Skin epidermis (tissue), 12 donors: ENCODE data around the gene NTHL1.

ENCODE experiments used
- H3K27ac ChIP-seq, 21 experiments: fragments of 200-600 bp; sonication (generic) in 11 of 21; one replicate each; pipeline ENCODE4 v1.5.0; 2020; ENCODE audit warnings: mild to moderate bottlenecking in 3 of 21, inconsistent platforms in 2 of 21, moderate library complexity in 2 of 21
- H3K4me3 ChIP-seq, 7 experiments: fragments of 200-600 bp; sonication (generic) in 2 of 7; one replicate each; pipeline ENCODE4 v1.5.0; 2020; ENCODE audit warnings: inconsistent platforms in 2 of 7, mild to moderate bottlenecking in 2 of 7, moderate library complexity in 1 of 7

Gene NTHL1

DNA sequence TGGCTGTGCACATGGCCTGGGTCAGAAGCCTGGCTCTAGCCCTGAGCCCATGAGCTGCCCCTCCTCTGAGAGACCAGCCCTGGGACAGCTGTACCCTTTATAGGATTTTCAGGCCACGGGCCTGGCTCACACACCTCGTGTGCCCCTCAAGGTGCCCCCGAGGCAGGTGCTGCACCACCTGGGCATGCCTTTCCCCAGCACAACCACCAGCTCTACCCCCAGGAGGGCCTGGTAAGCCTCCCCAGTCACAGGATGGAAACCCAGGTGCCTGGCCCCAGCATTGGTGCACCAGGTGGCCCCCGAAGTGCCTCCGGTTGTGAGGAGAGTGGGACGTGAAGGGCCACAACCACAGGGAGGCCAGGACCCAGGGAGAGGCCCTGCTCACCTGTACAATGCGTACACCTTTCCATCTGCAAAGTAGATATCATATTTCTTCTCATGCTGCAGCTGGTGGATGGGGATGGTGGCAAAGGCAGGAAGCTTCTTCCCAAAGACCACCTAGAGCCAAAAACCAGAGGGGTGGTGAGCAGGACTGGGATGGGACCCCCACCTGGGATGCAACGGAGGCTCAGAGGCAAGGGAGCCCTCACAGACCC, 44.3 kb downstream of the NTHL1 start:
- Histone ChIP-seq H3K27ac (peak overlapping the region in 1 of 21 experiments; percentile 37), H3K4me3 (no peak overlapping the region)

DNA sequence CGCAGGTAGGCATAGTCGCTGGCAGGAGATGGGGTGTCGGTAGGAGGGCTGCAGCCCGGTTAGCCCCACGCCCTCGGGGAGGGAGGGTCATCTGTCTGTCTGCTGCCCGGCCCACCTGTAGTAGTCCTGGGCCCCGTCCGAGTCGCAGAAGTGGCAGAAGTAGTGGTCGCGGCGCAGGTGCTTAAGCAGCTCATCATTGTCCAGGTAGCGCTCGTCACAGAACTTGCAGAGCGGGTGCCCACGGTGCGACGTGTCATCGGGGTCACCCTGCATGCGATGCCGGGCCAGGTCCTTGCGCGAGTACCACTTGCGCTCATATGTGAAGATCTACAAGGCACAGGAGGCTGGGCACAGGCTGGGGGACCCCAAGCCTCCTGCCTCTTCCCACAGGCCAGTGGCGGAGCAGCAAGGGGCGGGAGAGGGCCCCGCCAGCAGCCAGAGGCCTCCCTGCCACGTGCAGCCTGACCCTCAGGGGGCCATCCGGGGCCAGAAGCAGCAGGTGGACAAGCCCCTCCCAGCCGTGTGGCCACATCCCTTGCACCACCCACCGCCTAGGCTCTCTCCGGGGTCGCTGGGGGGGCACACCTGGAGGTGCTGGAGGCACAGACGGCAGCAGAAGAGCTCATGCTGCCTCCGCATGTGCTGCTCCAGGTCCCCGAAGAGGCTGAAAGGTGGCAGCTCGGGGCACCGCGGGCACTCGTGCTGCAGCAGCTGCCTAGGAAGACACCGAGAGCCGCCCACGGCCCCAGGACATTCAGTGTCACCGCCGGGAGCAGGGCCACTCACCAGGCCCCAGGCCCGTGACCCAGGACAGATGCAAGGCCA, 45.0 kb downstream of the NTHL1 start:
- H3K4me3 ChIP-seq = no peak overlapping the region
- no peak overlapping the region for H3K27ac ChIP-seq

GRCh38 chr16:2001456-2002355, 45.9 kb downstream of the NTHL1 start:
- H3K27ac ChIP-seq = no peak overlapping the region
- H3K4me3 ChIP-seq = no peak overlapping the region

GRCh38 chr16:2001035-2001434, 46.6 kb downstream of the NTHL1 start:
- H3K27ac ChIP-seq = no peak overlapping the region
- no peak overlapping the region for H3K4me3 ChIP-seq

GRCh38 chr16:1999866-2000514, 47.6 kb downstream of the NTHL1 start:
- Histone ChIP-seq H3K27ac (no peak overlapping the region), H3K4me3 (no peak overlapping the region)

GRCh38 chr16:1998852-1999801, 48.5 kb downstream of the NTHL1 start:
- Histone ChIP-seq H3K27ac (peak overlapping the region in 2 of 21 experiments; percentile 2 to 14), H3K4me3 (no peak overlapping the region)

- Histone ChIP-seq H3K27ac (peak overlapping the region in 3 of 21 experiments; percentile 29 to 42 (median 29)), H3K4me3 (no peak overlapping the region)
Observed at GRCh38 chr16:1998360-1998835, 49.2 kb downstream of the NTHL1 start.

DNA sequence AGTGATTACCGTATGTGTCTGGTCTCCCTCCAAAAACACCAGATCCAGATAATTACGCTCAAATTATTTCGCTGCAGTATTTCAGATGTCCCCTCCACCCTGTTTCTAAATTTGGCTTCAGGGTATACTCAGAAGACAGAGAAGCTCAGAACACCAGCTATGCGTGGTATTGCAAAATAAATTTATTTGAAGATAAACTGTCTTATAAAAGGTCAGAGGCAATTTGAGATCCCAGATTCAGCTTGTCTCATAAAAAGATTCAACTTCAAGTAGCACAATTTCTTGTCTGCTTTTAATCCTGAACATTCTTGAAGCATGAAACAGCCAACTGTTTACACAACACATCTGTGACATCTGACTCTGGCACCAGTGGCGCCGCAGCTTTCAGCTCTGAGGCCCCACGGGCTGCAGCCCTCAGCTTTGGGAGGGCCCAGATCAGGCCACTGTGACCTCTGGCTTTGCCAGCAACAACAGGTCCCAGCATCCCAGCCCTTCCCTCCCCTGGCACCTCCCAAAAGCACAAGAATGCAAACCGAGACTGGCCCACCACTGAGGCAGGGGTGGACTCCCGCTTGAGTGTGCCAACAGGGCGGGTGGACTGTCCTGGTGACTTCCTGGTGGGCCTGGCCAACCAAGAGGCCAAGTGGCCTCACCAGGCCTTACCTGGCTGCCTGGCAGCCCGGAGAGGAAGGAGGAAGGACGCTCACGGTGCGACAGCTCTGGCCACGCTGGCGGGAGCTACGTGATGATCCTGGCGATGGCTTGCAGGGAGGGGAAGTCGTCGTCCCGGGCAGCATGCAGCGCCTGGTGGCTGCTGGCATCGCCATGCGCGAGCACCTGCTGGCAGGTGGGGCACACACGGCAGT, 49.9 kb downstream of the NTHL1 start:
- peak overlapping the region in 6 of 21 experiments; percentile 15 to 64 (median 29) for H3K27ac ChIP-seq
- H3K4me3 ChIP-seq = no peak overlapping the region

DNA sequence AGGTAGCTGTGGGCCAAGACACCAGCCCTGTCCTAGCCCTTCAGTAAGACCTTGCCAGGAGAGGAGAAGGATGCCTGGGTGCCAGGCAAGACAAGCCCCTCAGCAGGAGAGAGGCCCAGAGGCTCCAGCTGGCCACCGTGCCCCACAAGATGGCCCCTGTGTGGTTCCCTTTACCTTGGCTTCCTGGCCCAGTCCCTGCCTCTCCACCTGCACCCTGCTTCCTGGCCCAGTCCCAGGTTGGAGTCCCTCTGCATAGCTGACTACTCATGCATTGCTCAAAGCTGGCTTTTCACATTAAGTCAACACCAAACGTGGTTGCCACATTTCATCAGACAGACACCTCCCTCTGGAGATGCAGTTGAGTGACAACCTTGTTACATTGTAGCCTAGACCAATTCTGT, 53.9 kb downstream of the NTHL1 start:
- H3K4me3 ChIP-seq = no peak overlapping the region
- peak overlapping the region in 1 of 21 experiments; percentile 7 for H3K27ac ChIP-seq

- H3K27ac ChIP-seq = peak overlapping the region in 2 of 21 experiments; percentile 11 to 33
- peak overlapping the region in 2 of 7 experiments; percentile 20 to 27 for H3K4me3 ChIP-seq
Observed at GRCh38 chr16:1992704-1993317, 54.8 kb downstream of the NTHL1 start.

- peak overlapping the region; percentile 20 to 33 (median 27) for H3K4me3 ChIP-seq
- peak overlapping the region in 10 of 21 experiments; percentile 10 to 80 (median 50) for H3K27ac ChIP-seq
Observed at GRCh38 chr16:1991948-1992703, 55.5 kb downstream of the NTHL1 start.

GRCh38 chr16:1991588-1991947, 56.1 kb downstream of the NTHL1 start:
- peak overlapping the region in 10 of 21 experiments; percentile 10 to 80 (median 50) for H3K27ac ChIP-seq
- peak overlapping the region; percentile 20 to 33 (median 27) for H3K4me3 ChIP-seq

- Histone ChIP-seq H3K27ac (peak overlapping the region in 8 of 21 experiments; percentile 3 to 80 (median 63)), H3K4me3 (peak overlapping the region in 5 of 7 experiments; percentile 20 to 33 (median 27))
Observed at GRCh38 chr16:1991135-1991551, 56.5 kb downstream of the NTHL1 start.

- peak overlapping the region in 4 of 21 experiments; percentile 3 to 67 (median 38) for H3K27ac ChIP-seq
- H3K4me3 ChIP-seq = peak overlapping the region; percentile 14 to 30 (median 17)
Observed at GRCh38 chr16:1990351-1991134, 57.1 kb downstream of the NTHL1 start.

- Histone ChIP-seq H3K4me3 (peak overlapping the region; percentile 14 to 30 (median 17)), H3K27ac (peak overlapping the region in 1 of 21 experiments; percentile 30)
Observed at GRCh38 chr16:1990101-1990350, 57.6 kb downstream of the NTHL1 start.
